NCI-H2107 (cell line): ENCODE results near the gene NPAS3.

Experiments
- DNase-seq: peaks from one replicate; lab custom pipeline; 2025; lab: John Stamatoyannopoulos, UW

The NPAS3 gene

DNA sequence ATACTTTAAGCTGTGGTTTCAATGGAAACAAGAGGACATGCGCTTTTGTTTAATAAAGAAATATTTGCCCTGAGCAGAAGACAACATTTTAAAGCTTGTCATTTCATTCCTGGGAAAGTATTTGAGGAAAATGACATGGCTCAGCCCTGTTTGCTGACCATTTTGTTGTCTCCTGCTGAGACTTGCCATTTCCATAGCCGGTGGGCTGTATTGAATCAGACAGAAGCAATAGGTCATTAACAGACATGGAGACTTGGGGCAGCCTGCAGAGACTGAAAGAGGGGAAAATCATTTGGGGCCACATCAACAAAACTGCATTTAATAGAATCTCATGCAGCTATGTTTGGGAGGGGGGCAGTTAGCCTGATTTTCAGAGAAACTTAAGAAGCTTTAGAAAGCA, 443.0 kb downstream of the NPAS3 start:
- DNase-seq, result no peak

DNA sequence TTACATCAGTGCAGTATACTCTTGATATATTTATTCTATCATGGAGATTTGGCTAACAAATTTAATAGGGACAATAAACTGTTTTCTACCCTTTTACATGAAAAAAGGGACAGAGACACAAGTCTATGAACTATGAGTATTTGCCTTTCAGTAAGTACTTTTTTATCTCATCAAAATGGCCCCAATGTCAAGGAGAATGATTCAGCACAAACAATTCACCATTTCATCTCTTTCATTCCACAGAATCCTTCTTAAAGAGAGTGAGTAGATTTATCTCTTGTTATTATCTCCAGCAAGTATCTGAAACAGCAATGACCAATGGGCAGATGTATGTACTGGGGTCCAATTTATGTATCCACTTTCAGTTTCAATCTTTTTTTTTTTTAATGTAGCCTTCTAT, 447.5 kb downstream of the NPAS3 start:
- DNase-seq, result no peak

GRCh38 chr14:33386781-33387180, 448.1 kb downstream of the NPAS3 start:
- no peak for DNase-seq

GRCh38 chr14:33390335-33390734, 451.7 kb downstream of the NPAS3 start:
- no peak for DNase-seq

GRCh38 chr14:33393231-33393894, 454.7 kb downstream of the NPAS3 start:
- no peak for DNase-seq

- DNase-seq, result no peak
Observed at GRCh38 chr14:33393895-33394368, 455.3 kb downstream of the NPAS3 start.

GRCh38 chr14:33401311-33401710, 462.6 kb downstream of the NPAS3 start:
- DNase-seq, result no peak

DNA sequence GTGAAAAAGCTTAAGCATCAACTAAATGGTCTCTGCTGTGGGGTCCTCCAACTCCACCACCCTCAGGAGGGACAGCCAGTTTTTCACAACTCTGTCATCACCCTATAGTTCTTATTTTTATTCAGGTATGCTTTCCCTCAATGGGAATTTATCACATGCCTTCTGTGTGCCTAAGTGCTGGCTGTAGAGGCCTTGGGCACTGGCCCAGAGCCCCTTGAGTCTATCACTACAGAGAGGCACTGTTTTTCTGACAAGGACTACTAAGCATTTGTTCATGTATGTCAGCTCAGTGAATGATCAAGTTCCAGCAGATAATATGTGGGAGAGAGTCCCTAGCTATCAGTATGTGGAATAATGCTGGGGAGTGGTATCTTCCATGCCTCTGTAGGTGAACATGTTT, 463.9 kb downstream of the NPAS3 start:
- DNase-seq, result no peak

GRCh38 chr14:33404054-33404453, 465.4 kb downstream of the NPAS3 start:
- DNase-seq, result no peak

- no peak for DNase-seq
Observed at GRCh38 chr14:33404964-33405574, 466.4 kb downstream of the NPAS3 start.

DNA sequence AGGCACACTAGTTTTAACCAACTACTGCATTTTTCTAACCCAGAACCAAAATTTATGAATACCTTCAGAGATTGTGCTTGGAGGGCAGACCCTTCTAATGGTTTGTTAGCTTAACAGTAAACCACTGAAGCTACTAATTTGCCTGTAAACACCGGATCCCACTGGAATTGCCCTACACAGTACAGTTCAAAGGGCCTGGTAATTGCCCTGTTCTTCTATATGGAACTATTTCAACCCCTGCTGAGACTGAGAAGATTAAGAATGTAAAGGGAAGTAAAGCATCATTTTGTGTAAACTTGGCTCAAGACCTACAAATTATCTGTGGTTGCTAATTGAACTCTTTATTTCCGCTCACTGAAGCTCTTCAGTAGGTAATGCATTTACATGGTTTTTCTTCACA, 468.1 kb downstream of the NPAS3 start:
- DNase-seq, result no peak

DNA sequence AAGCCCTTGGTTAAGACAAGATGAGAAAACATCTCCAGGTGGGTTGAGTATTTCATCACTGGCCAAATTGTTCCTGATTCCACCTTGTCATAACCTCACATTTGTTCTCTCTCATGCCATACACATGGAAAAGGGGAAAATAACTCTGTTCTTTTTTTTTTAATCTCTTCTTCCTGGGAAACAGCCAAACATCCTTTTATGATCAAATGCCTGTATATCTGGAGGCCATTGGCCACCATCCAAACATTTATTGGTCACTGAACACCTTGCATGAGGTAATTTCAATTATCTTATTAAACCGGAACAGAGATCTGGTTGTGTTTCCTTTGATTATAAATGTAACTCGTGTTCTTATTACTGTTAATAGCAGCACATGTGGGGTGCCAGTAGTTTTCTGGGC, 469.6 kb downstream of the NPAS3 start:
- no peak for DNase-seq

DNA sequence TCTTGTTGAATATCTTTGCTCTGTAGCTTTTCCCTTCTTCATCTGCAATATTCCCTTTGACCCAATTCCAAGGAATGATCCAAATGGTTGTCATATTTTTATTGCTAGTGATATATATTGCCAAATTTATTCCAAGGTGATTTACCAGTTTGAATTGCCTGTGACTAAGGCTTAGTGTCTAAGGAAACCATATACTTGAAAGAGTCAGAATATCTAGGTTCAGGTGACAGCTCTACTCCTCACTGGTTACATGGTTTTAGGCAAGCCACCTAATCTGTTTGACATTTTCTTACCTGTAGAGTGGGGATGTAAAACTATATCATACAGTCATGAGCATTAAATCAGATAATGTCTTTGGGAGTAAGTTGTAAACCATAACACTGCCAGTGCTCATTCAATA, 473.8 kb downstream of the NPAS3 start:
- DNase-seq, result no peak

GRCh38 chr14:33413381-33413780, 474.7 kb downstream of the NPAS3 start:
- no peak for DNase-seq

DNA sequence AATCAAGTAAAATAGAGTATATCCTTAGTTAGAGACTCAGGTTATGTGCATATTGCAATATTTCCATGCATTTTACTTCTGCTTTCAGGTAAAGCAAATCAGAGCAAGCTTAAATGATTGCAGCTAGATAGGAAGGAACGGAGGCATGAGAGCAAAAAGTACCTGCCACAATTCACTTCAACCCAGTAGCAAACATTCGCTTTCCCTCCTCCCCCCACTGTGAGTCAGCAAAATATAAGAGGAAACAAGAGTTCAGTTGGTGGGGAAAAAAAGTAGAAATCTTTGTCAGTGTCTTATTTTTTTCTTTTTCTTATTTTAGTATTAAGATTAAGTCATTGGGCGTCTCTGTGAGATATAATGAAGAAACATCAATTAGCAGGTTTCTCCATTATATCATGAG, 475.4 kb downstream of the NPAS3 start:
- no peak for DNase-seq

DNA sequence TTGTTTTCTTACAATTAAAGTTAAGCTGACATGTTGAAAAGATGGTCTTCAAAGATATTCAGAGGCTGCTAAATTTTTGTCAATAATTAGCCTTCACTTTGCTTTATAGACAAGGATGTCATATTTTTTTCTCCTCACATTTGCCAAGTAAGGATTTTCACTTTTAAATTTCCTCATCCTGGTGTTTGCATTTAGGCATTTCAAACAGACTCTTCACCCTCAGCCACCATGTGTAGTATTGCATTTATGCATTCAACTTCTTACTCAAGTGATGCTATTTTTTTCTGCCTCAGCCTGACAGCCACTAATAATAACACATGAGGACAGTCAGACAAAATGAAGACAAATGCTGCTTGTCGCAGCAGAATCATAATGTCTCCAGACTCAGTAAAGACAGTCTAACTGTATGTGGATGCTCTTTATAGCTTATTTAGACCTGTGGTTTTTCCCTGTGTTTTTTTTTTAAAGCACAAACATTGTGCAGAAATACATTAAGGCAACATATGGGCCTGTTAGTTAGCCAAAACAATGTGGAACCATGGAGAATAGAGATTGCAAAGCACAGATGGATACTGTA, 481.5 kb downstream of the NPAS3 start:
- no peak for DNase-seq

DNA sequence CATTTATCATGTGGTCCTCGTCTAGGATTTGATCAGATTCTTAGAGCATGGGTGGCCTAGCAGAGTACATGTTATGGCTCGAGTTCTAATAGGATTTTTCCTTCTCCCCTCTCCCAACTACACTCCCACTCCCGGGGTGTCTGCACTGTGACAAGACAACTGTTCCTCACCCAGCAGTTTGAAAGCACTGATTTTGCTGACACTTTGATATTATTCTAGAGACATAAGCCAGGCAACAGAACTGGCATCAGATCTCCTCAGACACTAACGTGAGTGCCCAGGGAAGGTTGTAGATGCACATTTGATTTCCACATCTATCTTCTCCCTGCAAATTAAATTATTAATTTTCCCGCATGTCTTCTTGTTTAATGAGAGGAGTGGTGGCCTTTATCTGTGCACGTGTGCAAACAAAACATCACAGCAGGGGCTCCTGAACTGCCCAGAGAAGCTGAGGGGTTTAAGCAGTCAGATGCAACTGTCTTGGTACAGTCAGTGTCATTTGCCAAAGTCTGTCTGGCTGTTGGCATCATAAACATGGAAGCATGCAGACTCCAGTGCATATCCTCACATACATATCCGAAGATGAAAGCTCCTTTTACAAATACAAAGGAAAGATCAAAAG, 491.8 kb downstream of the NPAS3 start:
- no peak for DNase-seq

DNA sequence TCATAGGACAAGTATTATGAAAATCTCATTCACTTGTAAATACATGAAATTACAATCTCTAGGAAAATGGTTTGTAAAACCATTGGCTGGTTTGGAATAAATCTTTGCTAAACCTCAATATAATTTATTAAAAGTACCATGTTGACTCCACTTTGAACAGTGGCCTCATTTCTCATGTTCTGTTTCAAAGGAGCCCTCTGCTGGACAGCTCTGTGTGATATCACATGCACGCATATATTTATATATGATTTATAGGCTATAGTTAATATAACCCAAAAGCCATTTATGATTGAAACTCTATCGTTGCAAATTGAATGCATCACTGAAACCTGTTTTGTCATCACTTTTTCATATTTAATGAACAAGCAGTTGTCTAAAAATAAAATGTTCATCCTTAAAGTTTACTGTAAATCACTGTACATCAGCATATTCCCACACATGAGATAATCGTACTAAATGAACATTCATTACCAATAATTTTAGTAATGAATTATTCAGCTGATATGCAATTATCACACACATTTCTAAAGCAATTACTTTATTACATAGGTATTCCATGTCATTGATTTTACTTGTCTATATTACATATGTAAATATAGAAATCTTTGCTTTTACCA, 493.8 kb downstream of the NPAS3 start:
- peak; percentile 6 for DNase-seq

- DNase-seq, result no peak
Observed at GRCh38 chr14:33433396-33433795, 494.7 kb downstream of the NPAS3 start.

DNA sequence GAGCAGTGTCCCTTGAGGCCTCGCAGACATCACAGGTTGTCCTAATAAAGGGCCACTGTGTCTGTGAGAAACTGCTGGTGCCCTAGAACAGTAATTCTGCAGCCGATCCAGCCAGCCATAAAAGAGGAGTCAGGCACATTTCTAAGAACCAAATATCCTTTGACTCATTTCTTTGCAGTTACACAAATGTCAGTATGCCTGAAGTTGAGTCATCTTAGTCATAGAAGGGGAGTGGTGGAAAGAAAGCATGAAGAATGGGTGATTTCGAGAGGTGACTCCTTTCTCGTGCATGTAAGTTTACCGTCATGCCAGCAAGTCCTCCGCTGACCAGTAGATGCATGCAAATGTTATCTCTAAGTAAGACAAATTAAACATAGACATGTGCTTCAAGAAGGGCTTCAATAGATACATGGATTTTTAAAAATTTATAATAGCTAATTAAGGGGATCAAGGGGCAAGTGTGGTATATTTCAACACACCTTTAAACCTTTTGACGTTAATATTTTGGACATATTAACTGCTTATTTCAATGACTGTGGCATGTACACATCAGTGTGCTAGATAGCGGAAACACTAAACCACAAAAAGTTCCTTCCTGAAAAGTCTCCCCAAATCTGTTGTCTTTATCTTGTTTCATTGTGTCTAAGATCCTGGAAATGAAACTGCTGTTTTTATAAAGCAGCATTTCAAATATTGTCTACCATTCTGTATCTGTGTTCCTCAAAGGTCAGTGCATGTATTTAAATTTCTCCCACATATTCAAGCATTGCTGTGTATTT, 497.4 kb downstream of the NPAS3 start:
- DNase-seq, result no peak

GRCh38 chr14:33441633-33442032, 503.0 kb downstream of the NPAS3 start:
- no peak for DNase-seq

- no peak for DNase-seq
Observed at GRCh38 chr14:33444136-33444535, 505.5 kb downstream of the NPAS3 start.
